Stimulated activated CD8-positive, alpha-beta memory T cell treated with anti-CD3 and anti-CD28 coated beads, Interleukin-7, amount 100 ng/mL, for 4 hours (primary cell): ENCODE measurements around the gene ARID5A.

ENCODE experiments used
- DNase-seq, 2 donors: peaks; one replicate each; pipeline ENCODE4 v3.0.0-alpha.2; 2020; ENCODE audit warnings: low read depth in 2 of 2

ARID5A gene

DNA sequence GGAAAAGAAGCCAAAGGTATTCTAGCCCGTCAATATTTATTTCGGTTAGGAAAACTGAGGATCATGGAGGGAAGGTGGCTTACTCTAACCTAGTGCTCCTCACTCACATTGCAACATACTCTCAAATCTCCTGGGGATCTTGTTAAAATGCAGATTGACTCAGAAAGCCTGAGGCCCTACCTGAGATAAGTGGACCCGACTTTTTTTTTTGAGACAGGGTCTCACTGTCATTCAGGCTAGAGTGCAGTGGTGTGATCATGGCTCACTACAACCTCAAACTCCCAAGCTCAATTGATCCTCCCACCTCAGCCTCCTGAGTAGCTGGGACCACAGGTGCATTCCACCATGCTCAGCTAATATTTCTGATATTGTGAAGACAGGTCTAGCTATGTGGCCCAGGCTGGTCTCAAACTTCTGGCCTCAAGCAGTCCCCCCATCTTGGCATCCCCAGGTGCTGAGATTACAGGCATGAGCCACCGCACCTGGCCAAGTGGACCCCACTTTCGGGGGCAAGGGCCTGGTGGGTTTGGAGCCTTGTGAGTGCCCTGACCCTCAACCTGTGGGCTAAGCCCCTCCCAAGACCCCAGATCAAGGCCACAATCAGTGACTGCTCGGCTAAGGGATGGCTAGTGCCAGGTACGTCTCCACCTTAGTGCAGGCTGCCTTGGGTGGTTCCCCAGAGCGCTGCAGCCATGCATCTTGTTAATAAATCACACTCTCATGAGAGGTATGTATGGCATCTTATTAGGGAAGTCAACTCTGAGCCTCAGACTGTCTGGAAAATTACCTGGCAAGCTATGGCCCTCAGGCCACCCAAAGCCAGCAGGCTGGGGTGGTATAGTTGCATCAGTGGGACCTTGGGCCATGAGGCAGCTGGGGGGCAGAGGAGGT is 30.3 kb upstream of the ARID5A start:
- DNase-seq, result no peak

- no peak for DNase-seq
These were observed 29.7 kb upstream of the ARID5A start for GRCh38 chr2:96506907-96507240.

DNA sequence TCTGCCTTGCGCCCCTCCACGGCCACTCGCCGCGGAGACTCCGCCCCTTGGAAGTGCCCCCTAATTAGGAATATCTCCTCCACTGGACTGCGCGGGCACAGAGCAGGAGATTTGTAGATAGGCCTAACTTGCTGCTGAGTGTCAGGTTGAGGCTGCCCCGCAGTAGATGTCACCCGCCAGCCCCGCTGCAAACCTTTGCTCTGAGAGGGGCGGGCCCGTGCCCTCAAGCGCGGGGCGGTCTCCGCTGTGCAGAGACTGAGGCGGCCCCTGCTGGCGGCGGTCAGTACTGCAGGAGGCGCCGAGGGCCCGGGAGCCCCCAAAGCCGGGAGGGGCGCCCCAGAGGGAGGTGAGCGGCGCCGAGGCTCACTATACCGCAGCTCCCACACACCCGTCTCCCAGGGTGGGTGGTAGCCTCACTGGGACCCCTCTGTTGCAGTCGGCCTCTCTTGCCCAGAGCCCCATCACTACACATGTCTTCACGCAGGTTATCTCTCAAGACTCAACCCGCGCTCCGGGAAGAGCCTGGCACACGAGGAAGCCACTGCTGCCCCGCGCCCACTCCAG is 28.5 kb upstream of the ARID5A start:
- peak; percentile 68 to 80 for DNase-seq

GRCh38 chr2:96508521-96509113 is 27.9 kb upstream of the ARID5A start:
- DNase-seq, result no peak

- peak; percentile 26 to 47 for DNase-seq
These were observed 27.3 kb upstream of the ARID5A start for GRCh38 chr2:96509114-96509846.

GRCh38 chr2:96509847-96510230 is 26.7 kb upstream of the ARID5A start:
- DNase-seq, result no peak

DNA sequence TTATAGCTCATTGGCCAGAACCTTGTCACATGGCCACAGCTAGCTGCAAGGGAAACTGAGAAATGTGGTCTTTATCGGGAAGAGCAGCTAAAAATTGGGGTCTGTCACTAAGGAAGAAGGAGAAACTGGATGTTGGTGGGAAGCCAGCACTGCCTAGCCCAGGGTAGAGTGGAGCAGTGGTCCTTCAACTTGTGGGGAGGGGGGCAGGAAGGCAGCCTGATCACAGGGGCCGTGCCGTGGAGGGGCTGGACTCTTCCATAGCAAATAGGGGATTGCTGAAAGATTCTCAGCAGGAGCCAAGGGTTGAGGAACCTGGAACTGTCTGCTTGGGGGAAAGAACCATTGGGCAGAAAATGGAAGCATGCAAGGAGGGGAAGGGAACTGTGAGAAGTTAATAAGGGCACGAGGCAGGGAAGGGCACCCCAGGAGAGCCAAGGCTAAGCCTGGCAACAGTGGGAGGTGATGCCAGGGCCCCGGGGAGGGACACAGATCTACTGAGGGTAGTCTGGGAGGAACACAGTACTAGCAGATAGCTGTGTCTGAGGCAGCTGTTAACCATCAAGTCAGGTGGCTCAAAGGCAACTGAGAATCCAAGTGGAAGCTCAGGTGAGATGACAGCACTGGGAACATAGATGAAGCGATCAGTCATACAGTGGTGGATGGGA is 25.5 kb upstream of the ARID5A start:
- no peak for DNase-seq

- DNase-seq, result no peak
These were observed 24.7 kb upstream of the ARID5A start for GRCh38 chr2:96511851-96512250.

GRCh38 chr2:96512341-96512740 is 24.2 kb upstream of the ARID5A start:
- DNase-seq, result no peak

DNA sequence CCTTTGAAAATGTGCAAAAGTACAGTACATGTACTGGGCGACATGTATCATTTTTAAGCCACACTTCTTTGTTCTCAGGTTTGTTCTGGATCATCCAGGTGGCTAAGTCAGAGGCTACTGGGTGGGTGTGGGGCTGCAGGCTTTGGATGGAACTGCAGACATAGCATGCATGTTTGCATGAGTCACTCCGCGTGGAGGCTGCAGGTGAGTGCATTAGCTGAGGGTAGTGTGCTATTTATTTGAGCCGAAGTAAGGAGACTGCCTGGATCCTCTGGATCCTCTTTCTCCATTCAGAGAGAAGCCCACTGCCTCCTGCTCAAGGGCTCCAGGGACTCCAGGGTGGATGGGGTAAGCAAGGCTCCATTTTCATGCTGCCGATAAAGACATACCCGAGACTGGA is 22.0 kb upstream of the ARID5A start:
- no peak for DNase-seq

DNA sequence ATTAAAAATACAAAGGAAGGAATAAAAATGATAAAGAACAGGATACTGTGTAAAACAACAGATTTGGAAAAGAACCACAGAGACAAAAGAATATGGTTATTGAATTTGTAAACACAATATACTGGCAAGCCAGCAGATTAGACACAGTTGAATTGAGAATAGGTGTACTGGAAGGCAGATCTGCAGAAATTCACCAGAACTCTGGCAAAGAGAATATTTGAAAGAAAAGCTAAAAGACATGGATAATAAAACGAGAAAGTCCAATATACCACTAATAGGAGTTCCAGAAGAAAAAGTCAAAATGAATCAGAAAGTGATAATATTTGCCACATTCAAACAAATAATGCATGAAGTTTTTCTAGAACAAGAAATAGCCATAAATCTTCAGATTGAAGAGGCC is 19.5 kb upstream of the ARID5A start:
- no peak for DNase-seq

DNA sequence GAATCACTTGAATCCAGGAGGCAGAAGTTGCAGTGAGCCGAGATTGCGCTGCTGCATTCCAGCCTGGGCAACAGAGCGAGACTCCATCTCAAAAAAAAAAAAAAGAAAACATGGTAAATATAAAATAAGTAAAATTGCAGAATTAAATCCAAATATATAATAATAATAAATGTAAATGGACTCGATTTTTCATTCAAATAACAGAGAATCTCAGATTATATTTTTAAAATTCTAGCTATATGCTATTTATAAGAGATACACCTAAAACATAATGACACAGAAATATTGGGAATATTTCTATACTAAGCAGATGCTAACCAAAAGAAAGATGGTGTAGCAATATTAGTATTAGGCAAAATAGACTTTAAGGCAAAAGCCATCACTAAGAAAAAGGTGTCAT is 16.3 kb upstream of the ARID5A start:
- no peak for DNase-seq

DNA sequence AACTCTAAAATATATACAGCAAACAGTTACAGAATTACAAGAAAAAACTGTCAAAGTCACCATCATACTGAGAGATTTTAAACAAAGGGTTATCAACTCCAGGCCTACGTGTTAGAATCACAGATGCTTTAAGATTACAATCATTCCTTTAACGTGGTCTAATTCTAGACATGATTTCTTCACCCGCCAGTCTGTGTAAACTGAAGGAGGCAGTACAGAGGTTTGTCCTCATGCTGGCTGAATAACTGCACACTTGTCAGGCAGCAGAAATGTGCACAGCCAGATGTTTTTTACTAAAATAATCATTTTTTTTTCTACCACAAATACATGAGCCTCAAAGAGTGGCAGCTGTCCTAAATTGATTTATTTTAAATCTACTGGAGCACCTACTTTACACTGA is 15.9 kb upstream of the ARID5A start:
- DNase-seq, result no peak

DNA sequence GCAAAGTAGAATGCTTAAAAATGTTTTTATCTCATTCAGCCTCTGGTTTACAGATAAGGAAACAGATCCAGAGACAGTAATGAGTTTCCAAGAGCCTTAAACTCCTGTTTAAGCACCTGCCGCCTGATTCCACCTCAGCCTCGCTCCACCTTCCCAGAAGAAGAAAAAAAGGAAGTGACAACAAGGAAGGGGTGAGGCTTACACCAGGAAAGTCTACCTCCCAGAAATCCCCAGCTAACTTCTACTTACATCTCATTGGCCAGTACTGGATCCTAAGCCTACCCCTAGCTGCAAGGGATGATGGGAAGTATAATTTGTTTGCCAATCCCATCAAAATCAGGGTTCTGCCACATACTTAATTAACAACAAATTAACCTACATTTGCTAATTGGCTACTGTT is 15.3 kb upstream of the ARID5A start:
- DNase-seq, result no peak

- DNase-seq, result no peak
These were observed 14.0 kb upstream of the ARID5A start for GRCh38 chr2:96522304-96523203.

DNA sequence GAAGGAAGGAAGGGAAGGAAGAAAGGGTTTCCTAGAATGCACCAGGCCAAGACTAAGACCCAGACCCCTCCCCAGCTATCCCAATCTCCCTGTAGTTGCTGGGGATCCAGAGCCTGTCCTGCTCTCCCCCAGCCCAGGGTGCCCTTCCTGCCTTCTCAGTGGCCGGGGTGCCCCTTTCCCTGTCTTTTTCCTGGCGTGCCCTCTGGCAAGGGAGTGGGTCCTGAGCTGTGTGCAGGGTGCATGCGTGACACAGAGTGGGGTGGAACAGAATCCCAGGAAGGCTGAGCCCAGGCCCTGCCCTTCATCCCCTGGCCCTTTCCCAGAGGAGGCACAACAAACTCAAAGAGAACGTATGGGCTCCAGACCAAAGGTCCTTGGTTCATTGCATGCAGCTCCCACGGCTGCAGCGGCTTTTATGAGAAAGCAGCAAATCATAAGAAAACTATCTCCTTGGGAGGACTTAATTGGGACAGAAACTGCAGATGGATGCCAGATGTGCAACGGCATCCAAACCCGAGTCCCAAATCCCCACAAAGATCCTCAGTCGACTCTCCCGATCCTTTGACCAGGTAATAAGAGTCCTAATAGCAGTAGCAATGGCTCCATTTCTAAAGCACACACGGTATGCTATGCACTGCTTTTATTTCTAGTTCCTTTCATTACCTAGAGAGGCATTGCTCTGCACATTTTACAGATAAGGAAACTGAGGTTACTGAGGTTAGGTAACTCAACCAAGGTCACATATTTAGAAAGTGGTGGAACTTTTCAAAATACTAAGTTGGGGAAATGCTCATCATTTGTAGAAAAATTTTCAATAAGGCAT is 12.7 kb upstream of the ARID5A start:
- DNase-seq, result no peak

- DNase-seq, result no peak
These were observed 11.9 kb upstream of the ARID5A start for GRCh38 chr2:96524482-96525210.

DNA sequence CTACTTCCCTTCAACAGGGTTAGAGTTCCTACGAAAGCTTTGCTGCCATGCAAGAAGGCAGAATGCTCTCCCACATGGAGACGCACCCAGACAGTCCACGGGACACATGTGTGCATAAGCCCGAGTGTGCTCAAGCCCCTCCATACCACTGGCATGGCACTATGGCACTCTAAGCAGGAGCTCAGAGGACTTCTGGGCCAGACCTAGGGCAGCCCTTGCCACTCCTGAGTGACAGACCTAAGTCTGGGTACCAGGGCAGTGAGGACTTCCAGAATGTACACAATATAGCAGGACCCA is 11.4 kb upstream of the ARID5A start:
- DNase-seq, result no peak

DNA sequence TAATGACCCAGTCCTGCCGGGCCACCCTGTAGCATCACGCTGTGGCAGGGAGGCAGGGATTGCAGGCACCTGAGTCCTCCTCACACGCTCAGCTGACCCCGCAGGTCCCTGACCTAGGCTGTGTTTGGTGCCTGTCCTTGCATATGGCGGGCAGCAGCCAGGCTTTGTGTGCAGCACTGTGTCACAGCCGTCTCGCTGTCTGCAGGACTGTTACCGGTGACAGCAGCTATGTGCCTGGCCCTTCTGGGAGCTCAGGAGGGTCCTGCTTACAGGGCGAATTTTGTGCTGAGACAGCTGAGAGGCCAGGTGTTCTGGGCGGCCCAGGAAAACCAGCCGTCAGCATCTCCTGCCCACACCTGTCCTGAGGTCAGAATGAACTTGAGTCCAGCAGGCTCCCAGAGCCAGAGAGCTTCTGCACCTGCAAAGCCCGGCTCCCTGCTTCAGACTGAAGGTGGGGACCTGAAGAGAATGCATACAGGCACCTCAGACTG is 10.4 kb upstream of the ARID5A start:
- no peak for DNase-seq
